C4-2B (cell line): Measurements from ENCODE around the gene SGK1.

ENCODE experiments used
- H3K27ac ChIP-seq: fragments of 450-650 bp; 2 replicates; pipeline ENCODE4 v1.5.1; 2017
- ZFX ChIP-seq: fragments of 450-650 bp; IDR thresholded peaks from 2 replicates; pipeline ENCODE4 v1.6.1; 2017
- TF ChIP-seq, protein P1 (sequence below): fragments of 450-650 bp; conservative IDR thresholded peaks from 2 replicates; pipeline ENCODE4 v1.5.1; 2017; ENCODE audit warnings: mild to moderate bottlenecking

SGK1 gene

DNA sequence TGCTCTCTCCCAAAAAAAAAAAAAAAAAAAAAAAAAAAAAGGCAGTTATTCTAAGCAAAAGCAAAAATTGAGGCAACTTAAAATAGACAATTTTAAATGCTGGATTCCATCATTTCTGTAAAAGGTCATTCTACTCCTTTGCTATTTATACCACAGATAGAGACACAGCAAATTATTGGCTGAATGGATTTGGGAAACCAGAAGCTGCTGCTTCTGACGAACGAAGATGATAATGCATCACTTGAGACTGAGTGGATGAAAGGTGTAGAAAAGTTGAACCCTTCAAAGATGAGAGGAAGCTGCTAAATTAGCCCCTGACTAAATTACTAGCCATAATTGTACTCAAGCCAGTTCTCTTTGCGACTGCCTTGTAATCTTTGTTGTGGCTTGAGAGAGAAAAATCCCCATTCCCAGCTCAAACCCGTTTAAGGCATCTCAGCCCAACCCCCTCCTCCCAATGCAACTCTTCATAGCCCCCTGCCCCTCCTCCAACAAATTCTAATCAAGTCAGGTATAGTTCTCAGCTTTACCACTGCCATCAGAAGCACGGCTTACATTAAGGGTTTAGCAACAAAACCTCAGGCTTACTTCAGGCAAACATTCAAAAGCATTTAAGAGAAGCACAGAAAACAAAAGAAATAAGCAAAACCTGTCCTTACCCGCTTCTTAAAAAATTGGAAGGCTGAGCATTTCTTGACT is 1.0 kb downstream of the SGK1 start:
- H3K27ac ChIP-seq, result no peak overlapping the region
- TF ChIP-seq, protein P1, sequence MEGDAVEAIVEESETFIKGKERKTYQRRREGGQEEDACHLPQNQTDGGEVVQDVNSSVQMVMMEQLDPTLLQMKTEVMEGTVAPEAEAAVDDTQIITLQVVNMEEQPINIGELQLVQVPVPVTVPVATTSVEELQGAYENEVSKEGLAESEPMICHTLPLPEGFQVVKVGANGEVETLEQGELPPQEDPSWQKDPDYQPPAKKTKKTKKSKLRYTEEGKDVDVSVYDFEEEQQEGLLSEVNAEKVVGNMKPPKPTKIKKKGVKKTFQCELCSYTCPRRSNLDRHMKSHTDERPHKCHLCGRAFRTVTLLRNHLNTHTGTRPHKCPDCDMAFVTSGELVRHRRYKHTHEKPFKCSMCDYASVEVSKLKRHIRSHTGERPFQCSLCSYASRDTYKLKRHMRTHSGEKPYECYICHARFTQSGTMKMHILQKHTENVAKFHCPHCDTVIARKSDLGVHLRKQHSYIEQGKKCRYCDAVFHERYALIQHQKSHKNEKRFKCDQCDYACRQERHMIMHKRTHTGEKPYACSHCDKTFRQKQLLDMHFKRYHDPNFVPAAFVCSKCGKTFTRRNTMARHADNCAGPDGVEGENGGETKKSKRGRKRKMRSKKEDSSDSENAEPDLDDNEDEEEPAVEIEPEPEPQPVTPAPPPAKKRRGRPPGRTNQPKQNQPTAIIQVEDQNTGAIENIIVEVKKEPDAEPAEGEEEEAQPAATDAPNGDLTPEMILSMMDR, result no peak
- no peak for TF ChIP-seq ZFX

DNA sequence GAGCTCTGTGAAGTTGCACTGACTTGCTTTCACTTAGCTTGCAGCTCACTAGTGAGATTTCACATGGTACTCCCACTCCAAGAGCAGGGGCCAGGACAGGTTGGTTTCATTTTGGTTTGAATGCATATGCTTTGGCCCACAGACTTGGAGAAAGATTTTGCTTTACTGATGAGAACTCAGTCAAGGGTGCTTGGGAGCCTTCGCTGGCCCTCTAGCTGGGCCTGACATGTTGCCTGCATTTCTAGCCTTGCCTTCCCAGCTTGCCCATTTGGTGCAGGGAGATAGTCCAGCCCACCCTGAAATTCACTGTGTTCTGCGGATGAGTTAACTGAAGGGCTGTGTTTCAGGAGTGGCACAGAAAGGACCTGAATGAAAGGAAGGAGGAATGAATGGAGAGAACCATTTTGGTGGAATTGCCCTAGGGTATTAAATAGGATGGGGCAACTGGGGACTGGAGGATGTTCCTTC is 1.9 kb downstream of the SGK1 start:
- no peak for TF ChIP-seq ZFX
- TF ChIP-seq, protein P1, result no peak
- H3K27ac ChIP-seq, result no peak overlapping the region

DNA sequence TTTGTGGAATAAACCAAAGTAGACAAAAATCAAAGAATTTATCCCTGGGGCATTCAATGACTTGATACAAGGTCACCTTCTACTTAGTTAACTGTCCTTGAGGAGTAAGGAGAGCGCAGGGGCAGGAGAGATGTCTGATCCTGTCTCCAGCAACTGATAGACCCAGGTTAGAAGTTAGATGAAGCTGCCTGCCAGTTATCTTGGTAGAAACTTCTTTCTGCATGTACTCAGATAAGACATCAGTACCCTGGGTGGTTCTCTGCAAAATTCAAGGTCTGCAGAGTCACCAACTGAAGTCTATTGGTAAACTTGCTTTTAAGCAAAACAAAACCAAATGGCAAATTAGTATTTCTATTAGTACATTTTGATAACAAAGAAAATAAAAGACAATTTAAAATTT is 2.7 kb downstream of the SGK1 start:
- TF ChIP-seq ZFX, result no peak
- TF ChIP-seq, protein P1, result no peak
- H3K27ac ChIP-seq, result no peak overlapping the region

DNA sequence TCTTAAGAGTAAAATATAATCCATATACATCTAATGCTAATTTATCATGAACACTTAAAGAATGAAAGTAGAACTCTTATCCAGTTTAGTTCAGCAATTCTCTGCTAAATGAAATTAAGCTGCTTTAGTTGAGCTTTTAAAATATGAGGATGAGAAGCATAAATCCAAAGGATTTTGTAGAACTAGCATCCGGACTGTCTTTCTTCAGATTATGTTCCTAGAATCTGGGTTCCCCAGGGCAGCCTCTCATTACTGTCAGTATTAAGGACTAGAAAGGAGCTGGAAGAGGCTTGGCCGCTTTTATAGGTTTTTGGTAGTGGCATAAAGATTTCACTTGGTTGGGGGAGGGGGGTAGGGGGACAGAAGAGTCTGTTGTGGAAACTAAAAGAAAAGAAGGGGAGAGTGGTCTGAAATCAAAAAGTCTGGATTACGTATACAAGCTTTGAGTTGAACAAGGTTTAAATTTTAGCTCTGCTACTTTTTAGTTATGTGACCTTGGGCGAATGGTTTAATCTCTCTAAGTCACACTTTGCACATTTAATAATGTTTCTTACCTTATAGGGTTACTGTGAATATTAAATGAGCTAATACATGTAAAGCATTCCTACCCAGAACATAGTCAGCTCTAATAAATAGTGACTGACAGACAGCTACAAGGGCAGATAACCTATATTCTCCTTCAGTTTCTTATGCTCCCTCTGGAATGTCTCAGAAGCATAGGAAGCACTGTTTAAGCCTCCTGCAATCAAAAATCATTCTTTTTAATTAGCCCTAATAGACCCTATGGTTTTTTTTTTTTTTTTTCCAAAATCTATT is 3.7 kb downstream of the SGK1 start:
- TF ChIP-seq, protein P1, result no peak
- no peak for TF ChIP-seq ZFX
- H3K27ac ChIP-seq, result no peak overlapping the region

DNA sequence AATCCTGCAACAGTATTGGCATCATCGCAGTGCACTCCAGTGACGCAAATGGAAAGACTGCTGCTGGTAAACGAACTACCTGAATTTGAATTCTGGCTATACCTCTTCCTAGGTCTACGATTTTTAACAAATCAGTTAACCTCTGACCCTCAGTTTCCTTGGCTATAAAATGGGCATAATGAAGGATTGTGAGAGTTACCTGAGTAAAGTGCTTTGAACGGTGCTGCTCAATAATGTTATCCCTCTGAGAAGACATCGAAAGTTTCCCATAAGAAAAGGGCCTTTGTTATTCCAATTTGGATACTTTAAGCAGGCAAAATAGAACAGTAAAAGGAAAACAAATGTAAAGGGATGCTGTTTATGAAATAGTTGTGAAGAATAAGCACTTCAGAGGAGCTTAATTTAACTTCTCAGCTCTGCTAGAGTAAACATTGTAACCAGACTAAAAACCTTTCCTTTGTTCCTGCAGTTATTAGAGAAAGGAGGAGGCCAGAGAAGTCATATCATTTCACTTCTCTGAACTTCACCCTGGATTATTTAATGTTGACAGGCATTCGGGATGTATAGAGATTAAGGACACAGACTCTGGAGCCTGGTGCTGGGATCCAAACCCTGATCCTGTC is 5.8 kb downstream of the SGK1 start:
- H3K27ac ChIP-seq, result no peak overlapping the region
- TF ChIP-seq ZFX, result no peak
- TF ChIP-seq, protein P1, result no peak

DNA sequence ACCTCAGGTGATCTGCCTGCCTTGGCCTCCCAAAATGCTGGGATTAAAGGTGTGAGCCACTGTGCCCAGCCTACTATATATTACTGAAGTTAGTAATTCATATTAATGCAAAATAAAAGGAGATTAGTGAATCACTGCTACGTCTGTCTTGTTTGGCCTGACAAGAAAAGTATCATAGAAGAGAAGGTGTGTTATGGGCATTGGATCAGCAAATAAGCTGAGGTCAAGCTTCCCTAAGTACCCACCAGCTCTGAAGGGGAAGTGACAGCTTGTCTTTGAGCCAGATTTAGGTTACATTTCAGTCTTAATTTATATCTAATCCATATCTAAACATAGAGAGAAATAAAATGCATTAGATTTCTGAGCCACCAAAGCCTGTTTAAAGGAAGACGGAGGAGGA is 7.1 kb downstream of the SGK1 start:
- no peak overlapping the region for H3K27ac ChIP-seq
- TF ChIP-seq, protein P1, result no peak
- no peak for TF ChIP-seq ZFX

DNA sequence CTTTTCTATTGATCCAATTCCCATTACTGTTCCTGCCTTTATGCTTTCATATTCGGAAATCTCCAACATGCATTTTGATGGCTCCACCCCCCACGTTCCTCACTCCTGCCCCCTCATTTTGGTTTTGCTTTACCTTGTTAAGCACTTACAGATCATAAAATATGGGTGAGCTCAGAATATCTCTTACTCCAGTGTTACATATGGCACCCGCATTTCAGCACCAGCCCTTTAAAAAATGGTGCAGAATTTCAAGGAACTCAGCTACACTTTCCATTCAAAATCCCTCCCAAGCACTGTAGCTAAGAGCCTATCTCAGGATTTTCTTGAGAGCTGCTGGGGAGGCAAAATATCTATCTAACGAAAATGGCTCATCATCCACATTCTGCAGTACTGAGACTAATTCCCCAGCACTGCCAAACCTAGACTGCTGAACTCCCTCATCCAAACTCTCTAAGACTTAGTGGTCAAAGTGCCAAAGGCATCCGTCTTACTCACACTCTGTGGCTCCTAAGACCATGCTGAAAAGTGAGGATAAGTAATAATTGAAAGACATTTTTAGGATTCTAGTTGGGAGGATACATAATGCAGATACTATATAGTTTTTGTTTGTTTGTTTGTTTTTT is 7.8 kb downstream of the SGK1 start:
- TF ChIP-seq, protein P1, result no peak
- no peak for TF ChIP-seq ZFX
- no peak overlapping the region for H3K27ac ChIP-seq
